Stimulated activated CD8-positive, alpha-beta memory T cell treated with anti-CD3 and anti-CD28 coated beads, Interleukin-7, amount 100 ng/mL, for 1 hour (primary cell): ENCODE results near the gene CDC5L.

Source experiments
- DNase-seq, 2 donors: peaks; one replicate each; pipeline ENCODE4 v3.0.0-alpha.2; 2020; ENCODE audit warnings: low read depth in 2 of 2

CDC5L gene

GRCh38 chr6:44475779-44476434 is 88.4 kb downstream of the CDC5L start:
- DNase-seq: peak; percentile 41

DNA sequence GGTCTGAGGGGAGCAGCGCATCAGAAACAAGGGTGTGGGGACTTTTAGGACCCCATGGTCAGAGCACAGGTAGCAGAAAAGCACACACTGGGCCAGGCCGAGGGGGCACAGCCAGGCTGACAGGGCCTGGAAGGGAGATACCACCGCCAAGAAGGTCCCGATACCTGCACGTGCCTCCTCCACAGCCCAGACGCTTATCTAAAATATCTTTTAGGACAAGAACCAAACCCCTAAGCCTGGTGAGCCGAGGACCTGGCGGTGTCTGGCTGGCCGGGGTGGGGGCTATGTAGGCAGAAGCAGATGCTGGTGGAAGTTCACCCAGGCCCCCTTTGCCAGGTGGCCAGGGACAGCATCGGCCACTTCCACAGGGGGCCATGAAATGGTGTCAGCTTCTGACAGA is 89.3 kb downstream of the CDC5L start:
- DNase-seq: no peak

GRCh38 chr6:44477293-44477894 is 89.9 kb downstream of the CDC5L start:
- DNase-seq: no peak

DNA sequence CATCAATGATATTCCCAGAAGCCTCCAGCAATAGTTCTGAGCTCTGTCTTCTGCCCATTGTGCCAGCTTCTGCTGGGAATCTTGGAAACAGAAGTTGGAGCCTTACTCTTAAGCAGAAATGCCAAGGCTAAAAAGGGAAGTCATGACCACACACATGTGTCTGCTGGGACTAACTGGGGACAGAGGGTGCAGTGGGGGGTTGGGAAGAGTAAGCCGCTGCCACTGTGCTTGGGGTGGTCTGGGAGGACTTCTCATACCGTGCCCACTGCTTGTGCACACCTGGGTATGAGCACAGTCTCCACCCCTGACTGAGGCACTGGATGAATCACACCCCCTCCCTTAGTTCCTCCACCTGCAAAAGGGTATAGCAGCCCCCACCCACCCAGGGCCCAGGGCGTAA is 90.7 kb downstream of the CDC5L start:
- DNase-seq: no peak

DNA sequence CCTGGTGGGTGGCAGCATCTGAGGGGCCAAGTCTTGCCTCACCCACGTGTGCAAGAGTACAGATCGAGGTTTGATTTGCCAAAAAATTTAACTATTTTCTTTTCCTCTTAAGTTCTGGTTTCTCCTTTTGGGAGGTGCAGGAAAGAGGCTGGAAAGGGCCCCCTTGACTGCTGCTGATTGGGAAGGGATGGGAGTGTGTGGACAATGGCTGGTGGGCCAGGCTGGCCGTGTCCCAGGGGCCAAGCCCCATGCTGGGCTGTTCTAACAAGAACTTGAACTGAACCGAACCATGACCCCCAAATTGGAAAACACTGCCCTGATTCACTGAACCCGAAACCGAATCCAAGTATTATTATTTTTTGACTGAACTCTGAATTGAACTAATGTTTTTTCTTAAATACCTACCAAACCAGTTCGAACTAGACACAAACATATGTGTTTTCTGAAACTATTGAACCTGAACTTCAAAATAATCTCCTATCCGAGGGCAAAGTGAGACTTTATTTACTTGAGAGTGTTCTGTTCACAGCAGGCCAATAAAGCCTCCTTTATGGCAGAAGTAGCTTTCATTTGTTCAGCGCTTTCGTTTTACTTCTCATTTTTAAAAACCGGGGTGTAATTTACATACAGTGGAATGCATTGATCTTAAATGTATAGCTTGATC is 91.2 kb downstream of the CDC5L start:
- DNase-seq: no peak

- no peak for DNase-seq
Observed at GRCh38 chr6:44480097-44480541, 92.6 kb downstream of the CDC5L start.

DNA sequence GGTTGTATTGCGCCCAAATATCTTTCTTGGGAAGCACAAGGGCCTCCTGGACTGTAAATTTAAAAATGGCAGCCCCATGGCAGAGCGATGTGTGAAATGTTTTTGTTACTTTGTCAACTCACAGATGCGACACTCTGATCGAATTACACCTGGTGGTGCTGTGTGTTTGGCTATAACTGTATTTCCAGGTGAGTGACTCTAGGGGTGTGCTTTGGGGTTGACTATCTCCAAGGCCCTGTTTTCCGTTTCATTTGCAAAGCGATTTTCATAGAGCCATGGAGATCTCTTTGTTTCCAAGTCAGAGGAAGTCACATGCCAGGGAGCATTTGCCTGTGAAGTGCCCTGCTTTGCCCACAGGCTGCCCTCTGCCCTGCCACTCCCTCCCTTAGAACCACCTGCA is 93.5 kb downstream of the CDC5L start:
- DNase-seq: no peak

- no peak for DNase-seq
Observed at GRCh38 chr6:44481760-44482159, 94.3 kb downstream of the CDC5L start.

- DNase-seq: no peak
Observed at GRCh38 chr6:44485601-44486401, 98.3 kb downstream of the CDC5L start.

DNA sequence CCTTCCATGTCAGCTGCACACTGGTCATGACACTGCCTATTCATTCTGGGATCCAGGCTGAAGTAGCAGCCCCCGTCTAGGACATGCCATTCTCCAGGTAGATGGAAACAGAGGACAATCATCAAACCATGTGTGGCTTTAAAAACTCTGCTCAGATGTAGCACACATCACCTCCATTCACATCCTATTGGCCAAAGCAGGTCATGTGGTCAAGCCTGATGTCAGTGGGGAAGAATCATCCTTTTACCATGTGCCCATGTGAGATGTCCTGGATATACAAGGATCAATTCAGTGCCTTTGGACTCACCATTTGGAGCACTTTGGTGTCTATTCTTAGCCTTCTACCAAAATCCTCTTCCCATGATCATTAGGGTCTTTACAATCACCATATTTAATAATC is 99.5 kb downstream of the CDC5L start:
- no peak for DNase-seq

DNA sequence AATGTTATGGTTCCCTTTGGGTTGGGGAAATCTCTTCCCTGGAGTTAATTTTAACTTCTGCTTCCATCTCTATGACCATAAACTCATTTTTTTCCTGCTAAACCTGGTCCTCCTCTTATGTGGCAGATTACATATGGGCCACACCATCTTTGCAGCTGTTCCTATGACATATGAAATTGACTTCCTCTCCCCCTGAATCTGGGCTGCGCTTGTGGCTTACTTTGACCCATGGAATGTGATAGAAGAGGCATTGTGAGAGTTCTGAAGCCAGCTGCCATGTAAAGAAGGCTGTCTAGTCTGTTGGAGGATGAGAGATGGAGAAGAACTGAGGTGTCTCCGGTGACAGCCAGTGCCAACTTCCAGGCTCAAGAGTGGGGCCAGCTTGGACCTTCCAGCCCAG is 100.1 kb downstream of the CDC5L start:
- no peak for DNase-seq

- no peak for DNase-seq
Observed at GRCh38 chr6:44489910-44490604, 102.6 kb downstream of the CDC5L start.

GRCh38 chr6:44493132-44493531 is 105.6 kb downstream of the CDC5L start:
- DNase-seq: no peak

- no peak for DNase-seq
Observed at GRCh38 chr6:44493593-44493992, 106.1 kb downstream of the CDC5L start.

GRCh38 chr6:44494011-44494501 is 106.5 kb downstream of the CDC5L start:
- DNase-seq: no peak

GRCh38 chr6:44495036-44495901 is 107.8 kb downstream of the CDC5L start:
- no peak for DNase-seq

GRCh38 chr6:44496665-44497369 is 109.3 kb downstream of the CDC5L start:
- no peak for DNase-seq

GRCh38 chr6:44497807-44498206 is 110.3 kb downstream of the CDC5L start:
- DNase-seq: no peak

DNA sequence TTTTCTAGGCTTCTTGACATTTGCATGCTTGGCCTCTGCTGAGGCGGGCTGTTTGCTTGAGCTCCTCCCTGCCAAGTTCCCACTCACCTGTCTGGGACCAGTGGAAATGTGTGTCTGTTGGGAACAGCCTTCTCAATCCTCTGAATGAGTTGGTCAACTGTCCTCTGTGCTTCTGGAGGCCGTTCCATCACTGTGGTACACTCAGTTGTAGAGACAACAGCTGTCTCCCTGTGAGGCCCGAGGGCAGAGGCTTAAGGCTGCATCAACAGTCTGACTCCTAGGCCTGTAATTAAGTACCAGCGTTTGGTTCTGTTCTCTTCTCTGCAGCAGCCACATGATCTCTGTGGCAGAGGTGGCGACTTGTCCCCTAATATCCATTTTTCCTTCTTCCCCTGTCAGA is 110.9 kb downstream of the CDC5L start:
- no peak for DNase-seq

GRCh38 chr6:44499609-44500008 is 112.1 kb downstream of the CDC5L start:
- no peak for DNase-seq
